NCI-H510A treated with DMSO at 0.1 percent for 48 hours (cell line): ENCODE measurements around the gene TMEM270.

Experiments used
- DNase-seq: peaks from one replicate; lab custom pipeline; 2025; lab: John Stamatoyannopoulos, UW

TMEM270 gene

DNA sequence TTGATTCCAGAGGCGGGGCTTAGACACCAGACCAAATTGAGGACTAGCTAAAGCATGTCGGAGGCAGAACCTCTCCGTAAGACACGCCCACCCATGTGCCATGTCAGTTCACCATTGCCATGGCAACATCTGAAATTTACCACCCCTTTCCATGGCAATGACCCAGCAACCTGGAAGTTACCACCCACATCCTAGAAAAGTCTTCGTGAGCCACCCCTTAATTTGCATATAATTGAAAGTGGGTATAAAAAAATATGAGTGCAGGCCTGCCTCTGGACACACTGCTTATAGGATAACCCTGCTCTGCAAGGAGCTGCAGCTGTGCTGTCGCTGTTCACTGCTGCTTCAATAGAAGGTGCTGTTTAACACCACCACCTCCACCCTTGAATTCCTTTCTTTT lies 28.0 kb downstream of the TMEM270 start:
- DNase-seq = no peak

DNA sequence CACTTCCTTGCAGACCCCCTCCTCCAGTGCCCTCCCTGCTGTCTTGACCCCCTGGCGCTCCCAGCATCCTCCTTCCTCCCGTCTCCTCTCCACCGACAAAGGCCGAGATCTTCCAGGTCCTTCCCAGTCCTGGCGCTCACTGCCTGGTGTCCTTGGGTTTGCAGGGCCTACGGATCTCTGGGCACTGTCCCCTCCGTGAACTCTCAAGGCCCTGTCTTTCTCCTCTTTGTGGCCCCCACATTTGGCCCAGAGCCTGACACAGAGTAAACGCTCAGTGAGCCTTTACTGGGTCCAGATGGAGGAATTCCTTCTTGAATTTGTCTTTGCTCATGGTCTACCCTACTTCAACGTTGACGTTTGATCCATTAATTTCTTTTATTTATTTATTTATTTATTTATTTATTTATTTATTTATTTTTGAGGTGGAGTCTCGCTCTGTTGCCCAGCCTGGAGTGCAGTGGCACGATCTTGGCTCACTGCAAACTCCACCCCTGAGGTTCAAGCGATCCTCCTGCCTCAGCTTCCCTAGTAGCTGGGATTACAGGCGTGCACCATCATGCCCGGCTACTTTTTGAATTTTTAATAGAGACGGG lies 29.7 kb downstream of the TMEM270 start:
- no peak for DNase-seq

GRCh38 chr7:73891178-73891885 lies 30.4 kb downstream of the TMEM270 start:
- no peak for DNase-seq

- no peak for DNase-seq
These were observed 31.3 kb downstream of the TMEM270 start for GRCh38 chr7:73892003-73892999.

- no peak for DNase-seq
These were observed 32.6 kb downstream of the TMEM270 start for GRCh38 chr7:73893342-73894101.

- DNase-seq = no peak
These were observed 33.2 kb downstream of the TMEM270 start for GRCh38 chr7:73894166-73894565.

DNA sequence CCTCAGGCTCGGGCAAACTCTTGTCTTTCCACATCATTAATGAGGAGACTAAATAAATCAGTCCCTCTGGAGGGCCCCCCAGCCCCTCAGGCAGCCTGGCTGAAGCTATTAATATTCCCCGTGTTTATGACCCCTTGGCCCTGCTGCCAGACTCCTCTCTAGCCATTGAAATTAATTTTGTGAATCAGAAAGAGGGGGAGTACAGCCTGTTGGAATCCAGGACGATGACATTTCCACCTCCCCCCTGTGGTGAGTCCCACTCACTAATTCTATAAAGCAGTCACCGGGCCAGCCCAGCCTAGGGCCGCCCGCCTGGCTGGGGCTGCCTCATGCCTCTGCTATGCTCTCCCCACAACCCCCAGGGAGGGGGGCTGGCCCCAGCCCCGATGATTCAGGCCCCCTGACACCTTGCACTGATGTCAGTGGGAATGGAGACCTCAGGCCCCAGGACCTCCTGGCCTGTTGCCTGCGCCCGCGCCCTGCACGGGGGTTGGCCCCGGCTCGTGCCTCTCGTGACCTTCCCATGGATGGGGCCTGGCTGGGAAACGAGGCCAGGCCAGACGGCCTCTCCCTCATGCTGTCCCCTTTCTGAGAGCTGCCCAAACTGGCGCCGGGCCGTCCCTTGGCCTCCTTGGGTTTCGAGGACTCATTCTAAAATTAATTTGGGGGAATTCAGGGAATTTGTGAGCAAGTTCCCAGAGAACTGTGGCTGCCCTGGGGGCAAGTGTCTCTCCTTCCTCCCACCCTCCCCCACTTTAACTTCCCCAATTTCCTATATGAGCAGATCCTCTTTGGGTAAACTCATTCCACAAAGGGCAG lies 34.0 kb downstream of the TMEM270 start:
- DNase-seq = no peak

DNA sequence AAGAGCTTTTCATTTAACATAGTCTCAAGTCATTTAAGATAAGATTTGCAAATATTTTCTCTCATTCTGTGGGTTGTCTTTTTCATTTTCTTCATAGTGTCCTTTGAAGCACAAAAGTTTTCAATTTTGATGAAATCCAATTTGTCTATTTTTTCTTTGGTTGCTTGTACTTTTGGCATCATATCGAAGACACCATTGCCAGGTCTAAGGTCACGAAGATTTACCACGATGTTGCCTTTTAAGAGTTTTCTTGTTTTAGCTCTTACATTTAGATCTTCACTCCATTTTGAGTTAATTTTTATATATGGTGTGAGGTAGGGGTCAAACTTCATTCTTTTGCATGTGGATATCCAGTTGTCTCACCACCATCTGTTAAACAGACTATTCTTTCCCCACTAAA lies 34.7 kb downstream of the TMEM270 start:
- DNase-seq = no peak

- DNase-seq = no peak
These were observed 35.5 kb downstream of the TMEM270 start for GRCh38 chr7:73896454-73896853.

GRCh38 chr7:73899731-73900142 lies 38.8 kb downstream of the TMEM270 start:
- no peak for DNase-seq

DNA sequence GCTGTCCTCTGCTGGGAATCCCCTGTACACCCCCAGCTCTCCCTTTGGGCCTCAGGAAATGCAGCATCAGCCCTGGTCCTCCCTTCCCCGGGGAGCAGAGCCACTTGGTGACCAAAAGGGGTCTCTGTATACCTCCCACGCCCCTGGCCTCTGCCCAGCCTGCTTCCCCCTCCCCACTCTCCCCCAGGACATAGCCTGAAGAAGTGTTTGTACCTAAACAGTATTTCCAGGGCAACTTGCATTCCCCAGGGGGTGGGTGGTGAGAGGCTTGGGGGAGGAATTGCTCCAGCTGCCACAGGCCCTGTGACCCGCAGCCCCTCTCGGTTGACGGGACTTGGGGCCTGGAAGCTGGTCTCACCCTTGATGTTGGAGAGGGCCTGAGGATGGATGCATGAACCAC lies 39.3 kb downstream of the TMEM270 start:
- DNase-seq = no peak

GRCh38 chr7:73901231-73901822 lies 40.4 kb downstream of the TMEM270 start:
- DNase-seq = no peak

GRCh38 chr7:73901823-73902597 lies 41.1 kb downstream of the TMEM270 start:
- no peak for DNase-seq

DNA sequence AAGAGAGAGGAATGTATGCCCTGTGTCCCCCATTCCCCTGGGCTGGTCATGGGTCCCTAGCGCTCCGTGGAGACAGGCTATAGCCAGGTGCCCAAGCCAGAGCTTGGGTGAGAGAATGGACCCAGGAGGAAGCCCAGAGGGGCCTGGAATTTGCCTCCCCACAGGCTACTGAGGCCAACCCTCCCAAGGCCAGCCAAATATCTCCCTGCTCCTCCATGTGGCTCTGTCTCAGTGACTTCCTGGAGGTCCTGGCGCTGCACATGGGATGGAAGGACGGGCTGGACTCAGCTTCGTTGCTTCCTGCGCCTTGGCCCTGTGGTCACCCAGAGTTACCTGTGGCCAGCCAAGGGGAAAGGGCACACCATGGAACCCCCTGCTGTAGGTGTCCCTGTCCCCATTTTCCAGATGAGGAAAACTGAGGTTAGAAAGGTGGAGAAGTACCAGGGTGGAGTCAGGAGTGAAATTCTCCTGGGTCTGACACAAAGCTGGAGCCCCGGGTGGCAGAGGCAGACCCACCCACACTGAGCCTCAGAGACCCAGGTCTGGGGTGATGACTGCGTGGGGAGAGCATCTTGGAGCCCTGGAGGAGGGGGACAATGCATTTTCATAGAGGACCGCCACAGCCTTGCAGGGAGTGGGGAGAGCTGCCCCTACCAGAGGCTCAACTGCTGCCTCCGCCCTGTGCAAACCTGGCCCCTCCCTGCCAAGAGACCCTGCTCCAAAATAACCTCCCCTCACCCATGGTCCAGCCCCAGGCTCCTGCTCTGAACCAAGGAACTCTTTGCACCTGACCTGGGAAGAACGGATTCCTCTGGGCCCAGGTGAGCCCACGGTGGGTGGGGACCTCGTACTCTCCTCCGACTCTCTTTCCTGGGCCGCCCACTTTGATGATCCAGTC lies 42.6 kb downstream of the TMEM270 start:
- no peak for DNase-seq

GRCh38 chr7:73904219-73905137 lies 43.5 kb downstream of the TMEM270 start:
- no peak for DNase-seq

GRCh38 chr7:73905360-73905759 lies 44.4 kb downstream of the TMEM270 start:
- DNase-seq = no peak

GRCh38 chr7:73906874-73907273 lies 45.9 kb downstream of the TMEM270 start:
- no peak for DNase-seq
